CD4-positive, alpha-beta memory T cell (primary cell): ENCODE results near the gene GGT1. TPM values are rescaled to one million over a fixed set of nuclear protein-coding genes. Genes with fewer than 3 reads are reported as not detected.

Source experiments
- CTCF ChIA-PET: fragments of 350-600 bp; sonication (Branson Sonifier 250); formaldehyde crosslinking; loops from one replicate; lab custom pipeline; 2021; ENCODE audit warnings: inconsistent platforms; ENCODE audit not compliant: partially characterized antibody; lab: Charles Lee
- POLR2A ChIA-PET: fragments of 350-600 bp; sonication (Branson Sonifier 250); formaldehyde crosslinking; loops from one replicate; lab custom pipeline; 2021; ENCODE audit not compliant: partially characterized antibody; lab: Charles Lee
- DNase-seq, 5 donors: peaks; one replicate each; pipeline versions ENCODE4 v3.0.0 to v3.0.0-alpha.2; 2020 to 2022; ENCODE audit warnings: mixed read lengths in 1 of 5
- H3K27ac ChIP-seq: one replicate; pipeline ENCODE4 v1.7.0; 2013; ENCODE audit warnings: low read depth, low read length
- H3K27me3 ChIP-seq: 2 replicates; pipeline ENCODE4 v1.7.0; 2013; ENCODE audit warnings: mild to moderate bottlenecking, low read length, moderate library complexity; ENCODE audit not compliant: insufficient read depth
- H3K36me3 ChIP-seq: 2 replicates; pipeline ENCODE4 v1.7.0; 2013; ENCODE audit warnings: mild to moderate bottlenecking, low read length, moderate library complexity; ENCODE audit not compliant: insufficient read depth
- H3K4me1 ChIP-seq: 2 replicates; pipeline ENCODE4 v1.7.0; 2013; ENCODE audit warnings: mild to moderate bottlenecking, low read length, moderate library complexity; ENCODE audit not compliant: insufficient read depth
- H3K4me3 ChIP-seq, 2 donors: one replicate each; pipeline ENCODE4 v1.7.0; 2013; ENCODE audit warnings: low read length in 2 of 2, mild to moderate bottlenecking in 1 of 2
- H3K9me3 ChIP-seq, 2 donors: one replicate each; pipeline ENCODE4 v1.7.0; 2013; ENCODE audit warnings: low read length in 2 of 2, control low read depth in 1 of 2; ENCODE audit not compliant: control insufficient read depth in 1 of 2
- H3K27ac Mint-ChIP-seq, 7 donors: one replicate each; pipeline ENCODE4 v1.8.0; 2020 to 2021; ENCODE audit warnings: mixed read lengths in 7 of 7, mild to moderate bottlenecking in 6 of 7, inconsistent platforms in 3 of 7, moderate library complexity in 3 of 7
- H3K27me3 Mint-ChIP-seq, 2 donors: one replicate each; pipeline ENCODE4 v1.8.0; 2020 to 2021; ENCODE audit warnings: mixed read lengths in 2 of 2
- H3K36me3 Mint-ChIP-seq, 2 donors: one replicate each; pipeline ENCODE4 v1.8.0; 2020 to 2021; ENCODE audit warnings: mixed read lengths in 2 of 2, inconsistent platforms in 1 of 2, mild to moderate bottlenecking in 1 of 2
- H3K4me1 Mint-ChIP-seq, 4 donors: one replicate each; pipeline ENCODE4 v1.8.0; 2020 to 2021; ENCODE audit warnings: mixed read lengths in 4 of 4, mild to moderate bottlenecking in 1 of 4
- H3K4me3 Mint-ChIP-seq, 8 donors: one replicate each; pipeline ENCODE4 v1.8.0; 2020 to 2021; ENCODE audit warnings: mixed read lengths in 8 of 8, mild to moderate bottlenecking in 7 of 8, moderate library complexity in 6 of 8, inconsistent platforms in 3 of 8
- H3K9me3 Mint-ChIP-seq, 8 donors: one replicate each; pipeline ENCODE4 v1.8.0; 2020 to 2021; ENCODE audit warnings: mixed read lengths in 8 of 8, mild to moderate bottlenecking in 5 of 8, inconsistent platforms in 3 of 8, moderate library complexity in 1 of 8
- intact Hi-C: fragments of 100-400 bp; cut with micrococcal nuclease; formaldehyde crosslinking; loops from one replicate; pipeline ENCODE4 v1.15.1; 2023
- polyA plus RNA-seq, 2 donors: library from polyadenylated mRNA; unstranded; fragments of 300-500 nt; fragmentation: Illumina TruSeq; gene quantifications; one replicate each; pipeline ENCODE4 v1.2.3, GENCODE V29; 2021
- total RNA-seq, 2 experiments: library from RNA; stranded (reverse); gene quantifications; one replicate each; pipeline ENCODE4 v1.2.3, GENCODE V29; 2021

Gene GGT1
- total and polyA plus RNA-seq, 4 experiments from 2014 or later = 11.9 to 28.3 (median 22.6) TPM

- H3K27me3 ChIP-seq = no peaks in the 10 kb centered on the region
- POLR2A ChIA-PET = no interaction called here
- H3K27ac Mint-ChIP-seq = no peak overlapping the region
- peaks cover 45% of the 10 kb centered on the region for H3K4me1 ChIP-seq
- intact Hi-C loops = no loop called here
- no peaks in the 10 kb centered on the region for H3K9me3 Mint-ChIP-seq
- no peak overlapping the region for H3K4me3 ChIP-seq
- peaks cover 24 to 63% of the 10 kb centered on the region in 2 donors for H3K36me3 Mint-ChIP-seq
- no peak for DNase-seq
- peaks cover 37 to 72% (median 50%) of the 10 kb centered on the region in 4 donors for H3K4me1 Mint-ChIP-seq
- H3K36me3 ChIP-seq = peaks cover 34% of the 10 kb centered on the region
- H3K27me3 Mint-ChIP-seq = no peaks in the 10 kb centered on the region
- no peak overlapping the region for H3K27ac ChIP-seq
- H3K9me3 ChIP-seq = no peaks in the 10 kb centered on the region
- CTCF ChIA-PET = no interaction called here
- H3K4me3 Mint-ChIP-seq = no peak overlapping the region
These were observed 39.7 kb upstream of the GGT1 start for GRCh38 chr22:24563246-24563645.

GRCh38 chr22:24564376-24565058, 38.5 kb upstream of the GGT1 start:
- Mint-ChIP-seq H3K36me3 (peaks cover 25 to 58% of the 10 kb centered on the region in 2 donors), H3K4me1 (peaks cover 27 to 59% (median 39%) of the 10 kb centered on the region in 4 donors), H3K4me3 (peak overlapping the region in 1 of 8 donors; percentile 24), H3K27ac (peak overlapping the region in 3 of 7 donors; percentile 0 to 39 (median 5)), H3K9me3 (no peaks in the 10 kb centered on the region), H3K27me3 (no peaks in the 10 kb centered on the region)
- H3K27me3 ChIP-seq = no peaks in the 10 kb centered on the region
- ChIA-PET POLR2A (no interaction called here), CTCF (no interaction called here)
- no peaks in the 10 kb centered on the region for H3K9me3 ChIP-seq
- H3K4me1 ChIP-seq = peaks cover 33% of the 10 kb centered on the region
- no peak for DNase-seq
- intact Hi-C loops = no loop called here
- peaks cover 29% of the 10 kb centered on the region for H3K36me3 ChIP-seq
- H3K27ac ChIP-seq = no peak overlapping the region
- H3K4me3 ChIP-seq = no peak overlapping the region

GRCh38 chr22:24565077-24565476, 37.9 kb upstream of the GGT1 start:
- Histone ChIP-seq H3K4me3 (no peak overlapping the region), H3K27ac (no peak overlapping the region), H3K27me3 (no peaks in the 10 kb centered on the region), H3K36me3 (peaks cover 32% of the 10 kb centered on the region), H3K4me1 (peaks cover 30% of the 10 kb centered on the region), H3K9me3 (no peaks in the 10 kb centered on the region)
- Mint-ChIP-seq H3K4me1 (peaks cover 24 to 57% (median 35%) of the 10 kb centered on the region in 4 donors), H3K27ac (peak overlapping the region in 2 of 7 donors; percentile 25 to 42), H3K36me3 (peaks cover 27 to 60% of the 10 kb centered on the region in 2 donors), H3K27me3 (no peaks in the 10 kb centered on the region), H3K9me3 (no peaks in the 10 kb centered on the region), H3K4me3 (no peak overlapping the region)
- ChIA-PET CTCF (no interaction called here), POLR2A (no interaction called here)
- intact Hi-C loops = no loop called here
- DNase-seq = no peak

- H3K9me3 ChIP-seq = no peaks in the 10 kb centered on the region
- Mint-ChIP-seq H3K9me3 (no peaks in the 10 kb centered on the region), H3K4me3 (no peak overlapping the region), H3K4me1 (peaks cover 22 to 48% (median 30%) of the 10 kb centered on the region in 4 donors), H3K27ac (peak overlapping the region in 3 of 7 donors; percentile 13 to 52 (median 46)), H3K36me3 (peaks cover 36 to 65% of the 10 kb centered on the region in 2 donors), H3K27me3 (no peaks in the 10 kb centered on the region)
- no peak overlapping the region for H3K4me3 ChIP-seq
- no peak overlapping the region for H3K27ac ChIP-seq
- intact Hi-C loops = no loop called here
- H3K27me3 ChIP-seq = no peaks in the 10 kb centered on the region
- DNase-seq = no peak
- peaks cover 40% of the 10 kb centered on the region for H3K36me3 ChIP-seq
- peaks cover 30% of the 10 kb centered on the region for H3K4me1 ChIP-seq
- POLR2A ChIA-PET = no interaction called here
- CTCF ChIA-PET = no interaction called here
These were observed 36.0 kb upstream of the GGT1 start for GRCh38 chr22:24566899-24567511.

GRCh38 chr22:24567668-24568067, 35.3 kb upstream of the GGT1 start:
- intact Hi-C loops = no loop called here
- DNase-seq = no peak
- H3K4me1 Mint-ChIP-seq = peaks cover 20 to 45% (median 27%) of the 10 kb centered on the region in 4 donors
- Histone ChIP-seq H3K27ac (no peak overlapping the region), H3K36me3 (peaks cover 45% of the 10 kb centered on the region), H3K4me3 (no peak overlapping the region), H3K4me1 (peaks cover 27% of the 10 kb centered on the region), H3K27me3 (no peaks in the 10 kb centered on the region), H3K9me3 (no peaks in the 10 kb centered on the region)
- no peaks in the 10 kb centered on the region for H3K9me3 Mint-ChIP-seq
- no peak overlapping the region for H3K27ac Mint-ChIP-seq
- no peak overlapping the region for H3K4me3 Mint-ChIP-seq
- CTCF ChIA-PET = no interaction called here
- H3K27me3 Mint-ChIP-seq = no peaks in the 10 kb centered on the region
- H3K36me3 Mint-ChIP-seq = peaks cover 38 to 68% of the 10 kb centered on the region in 2 donors
- POLR2A ChIA-PET = no interaction called here

DNA sequence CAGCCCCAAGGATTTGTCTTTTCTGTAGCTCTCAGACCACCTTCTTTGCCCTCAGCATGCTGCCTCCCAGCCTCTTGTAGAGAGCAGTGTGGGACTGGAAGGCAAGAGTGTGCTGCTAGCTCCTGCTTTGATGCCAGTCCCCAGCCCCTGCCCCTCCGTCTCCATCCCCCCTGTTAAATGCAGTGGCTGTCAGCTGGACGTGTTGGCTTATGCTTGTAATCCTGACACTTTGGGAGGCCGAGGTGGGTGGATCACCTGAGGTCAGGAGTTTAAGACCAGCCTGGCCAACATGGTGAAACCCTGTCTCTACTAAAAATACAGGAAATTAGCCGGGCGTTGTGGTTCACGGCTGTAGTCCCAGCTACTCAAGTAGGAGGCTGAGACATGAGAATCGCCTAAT, 31.7 kb upstream of the GGT1 start:
- Histone ChIP-seq H3K4me1 (no peaks in the 10 kb centered on the region), H3K4me3 (no peak overlapping the region), H3K27me3 (no peaks in the 10 kb centered on the region), H3K9me3 (no peaks in the 10 kb centered on the region), H3K27ac (no peak overlapping the region), H3K36me3 (peaks cover 63% of the 10 kb centered on the region)
- no peak for DNase-seq
- peaks cover 5 to 11% (median 7%) of the 10 kb centered on the region in 4 donors for H3K4me1 Mint-ChIP-seq
- POLR2A ChIA-PET = interaction anchor here (1.5 kb wide), 1 partner anchor 16 kb away, joined by 3 read pairs; the partner anchor contains the start of gene GUCD1
- CTCF ChIA-PET = interaction anchor here (1.1 kb wide), 1 partner anchor 14 kb away, joined by 3 read pairs; no protein-coding TSS in a partner anchor
- intact Hi-C loops = no loop called here
- no peaks in the 10 kb centered on the region for H3K27me3 Mint-ChIP-seq
- H3K36me3 Mint-ChIP-seq = peaks cover 56 to 70% of the 10 kb centered on the region in 2 donors
- H3K4me3 Mint-ChIP-seq = no peak overlapping the region
- H3K9me3 Mint-ChIP-seq = no peaks in the 10 kb centered on the region
- H3K27ac Mint-ChIP-seq = peak overlapping the region in 2 of 7 donors; percentile 17 to 29

DNA sequence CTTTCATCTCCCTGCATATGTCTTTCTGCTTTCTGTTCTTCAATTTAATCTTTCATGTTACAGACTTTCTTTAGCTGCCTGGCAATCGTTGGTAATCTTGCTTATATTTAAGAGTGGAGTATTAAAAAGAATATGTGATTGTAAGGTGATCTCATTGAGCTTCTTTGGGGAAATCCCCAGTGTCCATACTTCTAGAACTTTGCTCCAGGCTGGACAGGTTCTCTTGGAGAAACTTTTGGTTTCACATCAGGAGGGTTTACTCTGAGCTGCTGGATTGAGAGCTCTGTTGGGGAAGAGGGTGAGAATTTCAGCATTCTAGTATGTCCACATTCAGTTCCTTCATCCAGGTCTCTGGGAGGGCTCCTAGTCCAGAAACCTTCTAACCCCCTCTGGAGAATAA, 26.2 kb upstream of the GGT1 start:
- Mint-ChIP-seq H3K36me3 (peaks cover 32 to 45% of the 10 kb centered on the region in 2 donors), H3K4me3 (no peak overlapping the region), H3K4me1 (no peaks in the 10 kb centered on the region), H3K27ac (peak overlapping the region in 2 of 7 donors; percentile 23 to 42), H3K27me3 (no peaks in the 10 kb centered on the region), H3K9me3 (no peaks in the 10 kb centered on the region)
- no peak overlapping the region for H3K4me3 ChIP-seq
- ChIA-PET POLR2A (no interaction called here), CTCF (no interaction called here)
- H3K4me1 ChIP-seq = no peaks in the 10 kb centered on the region
- H3K27ac ChIP-seq = no peak overlapping the region
- H3K36me3 ChIP-seq = peaks cover 25% of the 10 kb centered on the region
- intact Hi-C loops = no loop called here
- H3K9me3 ChIP-seq = no peaks in the 10 kb centered on the region
- no peaks in the 10 kb centered on the region for H3K27me3 ChIP-seq
- DNase-seq = no peak
